ENCODE results near the gene NPAS2.

- TF ChIP-seq CTCF (IDR thresholded peaks at IDR 0.05) (no peak), POLR2A (IDR thresholded peaks at IDR 0.05) (no peak), POLR2AphosphoS5 (IDR thresholded peaks at IDR 0.05) (no peak)
Measured at GRCh38 chr2:100894105-100894795, 74.3 kb downstream of the NPAS2 start.

Data from upper lobe of left lung (tissue), 4 donors.